Raji (cell line): ENCODE measurements around the gene AARS2.

Experiments used
- POLR2A ChIP-seq: IDR thresholded peaks from 2 replicates; pipeline ENCODE4 v1.6.1; 2011; ENCODE audit warnings: low read depth, low read length, control low read depth; ENCODE audit not compliant: insufficient read depth

AARS2 gene

DNA sequence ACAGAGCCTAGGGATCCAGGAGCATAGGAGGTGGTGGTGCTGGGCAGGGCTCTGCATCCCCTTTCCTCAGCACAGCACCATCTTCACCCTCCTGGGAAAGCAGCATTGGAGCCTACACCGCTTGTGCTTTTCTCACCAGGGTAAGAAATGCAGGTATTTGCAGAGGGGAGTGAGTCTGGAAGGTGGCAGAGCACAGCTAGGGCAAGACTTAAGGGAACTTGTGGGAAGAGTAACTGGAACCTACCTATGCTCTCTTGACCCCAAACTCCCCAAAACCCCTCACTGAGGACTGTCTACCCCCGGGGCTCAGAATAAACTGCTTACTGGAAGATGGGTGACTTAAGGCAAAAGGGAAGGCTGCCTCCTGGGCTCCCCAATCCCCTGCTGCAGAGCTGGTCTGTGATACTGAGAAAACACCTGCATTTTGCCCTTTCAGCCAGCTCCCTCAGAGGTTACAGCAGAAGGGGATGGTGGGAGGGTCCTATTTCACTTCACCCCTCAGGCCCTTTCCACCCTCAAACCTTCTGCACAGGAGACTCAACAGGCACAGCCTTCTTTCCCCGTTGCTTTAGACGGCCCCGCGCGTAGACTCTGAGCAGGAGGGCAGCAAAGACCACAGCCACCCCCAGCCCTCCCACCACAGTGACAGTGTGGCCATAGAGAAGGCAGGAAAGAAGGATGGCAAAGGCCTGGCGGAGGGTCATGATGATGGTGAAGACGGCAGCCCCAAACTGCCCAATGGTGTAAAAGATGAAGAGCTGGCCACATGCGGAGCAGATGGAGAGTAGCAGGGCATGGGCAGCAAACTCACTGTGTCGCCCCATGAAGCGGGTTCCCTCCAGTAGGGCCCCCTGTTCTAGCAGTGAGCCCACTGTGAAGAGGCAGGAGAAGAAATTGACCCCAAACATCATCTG, 58.7 kb downstream of the AARS2 start:
- TF ChIP-seq POLR2A = no peak

DNA sequence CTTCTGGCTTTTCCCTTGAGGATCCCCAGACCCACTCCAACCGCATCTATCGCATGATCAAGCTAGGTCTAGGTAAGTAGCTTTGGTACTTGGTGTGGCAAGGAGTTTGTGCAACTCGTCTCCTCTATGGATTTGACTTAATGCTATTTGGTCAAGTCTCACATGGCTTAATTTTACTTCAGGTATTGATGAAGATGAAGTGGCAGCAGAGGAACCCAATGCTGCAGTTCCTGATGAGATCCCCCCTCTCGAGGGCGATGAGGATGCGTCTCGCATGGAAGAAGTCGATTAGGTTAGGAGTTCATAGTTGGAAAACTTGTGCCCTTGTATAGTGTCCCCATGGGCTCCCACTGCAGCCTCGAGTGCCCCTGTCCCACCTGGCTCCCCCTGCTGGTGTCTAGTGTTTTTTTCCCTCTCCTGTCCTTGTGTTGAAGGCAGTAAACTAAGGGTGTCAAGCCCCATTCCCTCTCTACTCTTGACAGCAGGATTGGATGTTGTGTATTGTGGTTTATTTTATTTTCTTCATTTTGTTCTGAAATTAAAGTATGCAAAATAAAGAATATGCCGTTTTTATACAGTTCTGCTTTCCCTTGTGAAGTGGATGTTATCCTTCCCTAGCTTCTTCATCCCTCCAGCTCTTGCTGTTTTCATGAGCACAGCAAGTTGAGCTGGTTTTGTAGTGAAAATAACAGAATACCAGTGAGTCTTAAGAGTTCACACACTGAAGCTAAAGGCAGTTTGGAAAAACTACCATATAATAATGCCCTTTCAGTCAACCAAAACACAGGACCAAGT, 59.6 kb downstream of the AARS2 start:
- no peak for TF ChIP-seq POLR2A

DNA sequence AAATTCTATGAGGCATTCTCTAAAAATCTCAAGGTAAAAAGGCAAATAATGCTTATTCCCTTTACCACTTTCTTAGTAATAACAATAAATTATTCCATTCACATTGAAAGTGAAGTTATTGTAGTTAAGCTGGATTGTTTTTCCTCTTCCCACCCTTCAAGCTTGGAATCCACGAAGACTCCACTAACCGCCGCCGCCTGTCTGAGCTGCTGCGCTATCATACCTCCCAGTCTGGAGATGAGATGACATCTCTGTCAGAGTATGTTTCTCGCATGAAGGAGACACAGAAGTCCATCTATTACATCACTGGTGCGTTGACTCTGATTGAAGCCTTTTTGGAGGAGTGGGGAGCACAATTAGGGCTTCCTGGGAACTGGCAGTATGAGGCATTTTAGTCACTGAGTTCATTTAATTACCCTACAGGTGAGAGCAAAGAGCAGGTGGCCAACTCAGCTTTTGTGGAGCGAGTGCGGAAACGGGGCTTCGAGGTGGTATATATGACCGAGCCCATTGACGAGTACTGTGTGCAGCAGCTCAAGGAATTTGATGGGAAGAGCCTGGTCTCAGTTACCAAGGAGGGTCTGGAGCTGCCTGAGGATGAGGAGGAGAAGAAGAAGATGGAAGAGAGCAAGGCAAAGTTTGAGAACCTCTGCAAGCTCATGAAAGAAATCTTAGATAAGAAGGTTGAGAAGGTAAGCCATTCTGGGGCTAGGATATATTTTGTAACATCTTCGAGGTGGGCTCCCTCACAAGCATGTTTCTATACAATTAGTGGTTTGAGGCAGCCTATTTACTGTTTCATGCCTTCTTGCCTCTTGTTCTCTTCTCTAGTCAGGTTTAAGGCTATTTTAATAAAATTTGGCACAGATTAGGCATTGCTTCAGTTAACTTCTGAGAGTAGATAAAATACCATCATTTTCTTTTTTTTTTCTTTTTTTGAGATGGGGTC, 61.3 kb downstream of the AARS2 start:
- TF ChIP-seq POLR2A = no peak

GRCh38 chr6:44250718-44251123, 62.4 kb downstream of the AARS2 start:
- TF ChIP-seq POLR2A = no peak

DNA sequence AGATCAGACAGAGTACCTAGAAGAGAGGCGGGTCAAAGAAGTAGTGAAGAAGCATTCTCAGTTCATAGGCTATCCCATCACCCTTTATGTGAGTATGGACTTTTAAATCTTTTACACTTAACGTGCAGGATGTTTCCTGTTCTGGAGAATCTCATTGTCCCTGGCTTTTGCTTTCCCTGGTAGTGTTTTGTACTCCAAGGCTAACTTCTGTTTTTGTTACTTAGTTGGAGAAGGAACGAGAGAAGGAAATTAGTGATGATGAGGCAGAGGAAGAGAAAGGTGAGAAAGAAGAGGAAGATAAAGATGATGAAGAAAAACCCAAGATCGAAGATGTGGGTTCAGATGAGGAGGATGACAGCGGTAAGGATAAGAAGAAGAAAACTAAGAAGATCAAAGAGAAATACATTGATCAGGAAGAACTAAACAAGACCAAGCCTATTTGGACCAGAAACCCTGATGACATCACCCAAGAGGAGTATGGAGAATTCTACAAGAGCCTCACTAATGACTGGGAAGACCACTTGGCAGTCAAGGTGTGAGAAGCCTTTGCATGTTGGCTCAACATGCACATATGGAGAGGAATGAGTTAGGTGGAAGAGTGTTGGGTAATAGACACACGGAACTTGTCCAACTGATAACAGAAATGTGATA, 63.0 kb downstream of the AARS2 start:
- TF ChIP-seq POLR2A = no peak
